ENCODE data around the gene DNAJC1.
"Not testable (repeated sequence)": the region's sequence is repeated elsewhere in the genome, so short reads cannot be mapped to it uniquely, and the experiment has no call there.

Gene DNAJC1

DNA sequence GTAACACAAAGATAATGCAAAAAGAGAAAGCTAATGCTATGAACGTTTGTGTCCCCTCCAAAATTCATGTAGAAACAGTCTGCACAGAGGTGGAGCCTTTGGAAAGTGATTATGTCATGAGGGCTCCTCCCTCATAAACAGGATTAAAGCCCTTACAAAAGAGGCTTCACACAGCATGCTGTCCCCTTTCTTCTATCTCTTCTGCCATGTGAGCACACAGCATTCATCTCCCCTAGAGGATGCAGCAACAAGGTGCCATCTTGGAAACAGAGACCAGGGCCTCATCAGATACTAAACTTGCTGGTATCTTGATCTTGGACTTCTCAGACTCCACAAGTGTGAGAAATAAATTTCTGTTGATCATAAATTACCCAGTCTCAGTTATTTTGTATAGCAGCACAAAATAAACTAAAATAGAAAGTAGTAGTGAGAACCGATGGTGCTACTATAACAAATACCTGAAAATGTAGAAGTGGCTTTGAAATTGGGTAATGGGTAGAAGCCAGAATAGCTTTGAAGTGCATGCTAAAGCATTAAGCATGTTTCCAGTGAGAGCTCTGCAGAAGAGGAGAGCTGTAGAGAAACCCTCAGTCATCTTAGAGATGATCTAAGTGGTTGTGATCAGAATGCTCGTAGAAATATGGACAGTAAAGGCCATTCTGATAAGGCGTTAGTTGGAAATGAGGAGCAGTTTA, 108.7 kb downstream of the DNAJC1 start:
- no peak for DNase-seq

DNA sequence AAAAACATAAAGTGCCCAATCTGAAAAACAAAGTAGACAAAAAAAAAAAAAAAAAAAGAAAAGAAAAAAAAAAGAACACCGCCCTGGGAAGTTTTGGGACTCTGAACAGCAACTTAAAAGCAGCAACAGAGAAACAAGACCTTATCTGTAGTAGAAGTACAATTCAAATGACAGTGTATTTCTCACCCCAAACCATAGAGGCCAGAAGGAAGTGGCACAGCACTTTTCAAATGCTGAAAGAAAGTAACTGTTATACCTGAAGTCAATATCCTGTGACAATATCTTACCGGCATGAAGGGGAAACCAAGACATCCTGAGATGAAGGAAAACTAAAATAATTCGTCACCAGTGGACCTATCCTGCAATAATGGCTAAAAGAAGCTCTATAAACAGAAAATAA, 112.1 kb downstream of the DNAJC1 start:
- no peak for DNase-seq

DNA sequence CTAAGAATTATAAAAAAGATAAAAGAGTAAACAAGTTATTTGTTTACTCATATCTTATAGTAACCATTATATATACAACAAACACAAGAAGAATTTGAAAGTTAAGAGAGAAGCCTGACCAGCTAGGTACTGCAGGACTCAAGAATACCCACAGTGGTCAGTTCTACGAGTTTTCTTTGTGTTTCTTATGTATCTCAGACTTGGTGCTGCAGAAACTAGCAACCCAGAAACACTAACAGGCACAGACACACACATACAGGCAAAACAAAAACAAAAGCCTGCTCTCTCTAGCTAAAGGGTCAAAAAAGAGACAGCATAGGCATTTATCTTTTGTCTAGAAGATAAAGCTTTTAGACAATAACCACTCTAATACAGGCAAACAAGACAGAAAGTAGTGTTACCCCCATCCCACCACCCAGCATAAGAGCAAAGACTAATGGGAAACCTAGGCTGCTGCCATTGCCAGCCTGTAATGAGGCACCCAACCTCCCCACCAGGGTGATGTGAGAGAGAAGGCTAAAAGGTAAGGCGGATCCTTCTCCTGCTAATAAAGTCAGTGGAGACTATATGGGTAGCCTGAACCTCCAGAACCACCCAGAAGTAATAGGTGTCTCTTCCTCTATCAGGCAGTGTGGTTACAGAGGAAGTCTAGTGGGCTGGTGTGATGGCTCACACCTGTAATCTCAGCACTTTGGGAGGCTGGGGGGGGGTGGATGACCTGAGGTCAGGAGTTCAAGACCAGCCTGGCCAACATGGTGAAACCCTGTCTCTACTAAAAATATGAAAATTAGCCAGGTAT, 113.9 kb downstream of the DNAJC1 start:
- DNase-seq = no peak

DNA sequence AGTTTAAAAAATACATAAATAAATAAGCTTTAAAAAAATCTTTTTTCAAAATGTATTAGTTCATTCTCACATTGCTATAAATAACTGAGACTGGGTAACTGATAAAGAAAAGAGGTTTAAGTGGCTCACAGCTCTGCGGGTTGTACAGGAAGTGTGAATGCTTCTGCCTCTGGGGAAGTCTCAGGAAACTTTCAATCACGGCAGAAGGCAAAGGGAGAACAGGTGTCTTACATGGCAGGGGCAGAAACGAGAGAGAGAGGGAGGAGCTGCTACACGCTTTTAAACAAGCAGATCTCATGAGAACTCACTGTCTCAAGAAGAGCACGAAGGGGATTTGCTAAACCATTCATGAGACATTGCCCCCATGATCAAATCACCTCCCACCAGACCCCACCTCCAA, 114.6 kb downstream of the DNAJC1 start:
- no peak for DNase-seq

DNA sequence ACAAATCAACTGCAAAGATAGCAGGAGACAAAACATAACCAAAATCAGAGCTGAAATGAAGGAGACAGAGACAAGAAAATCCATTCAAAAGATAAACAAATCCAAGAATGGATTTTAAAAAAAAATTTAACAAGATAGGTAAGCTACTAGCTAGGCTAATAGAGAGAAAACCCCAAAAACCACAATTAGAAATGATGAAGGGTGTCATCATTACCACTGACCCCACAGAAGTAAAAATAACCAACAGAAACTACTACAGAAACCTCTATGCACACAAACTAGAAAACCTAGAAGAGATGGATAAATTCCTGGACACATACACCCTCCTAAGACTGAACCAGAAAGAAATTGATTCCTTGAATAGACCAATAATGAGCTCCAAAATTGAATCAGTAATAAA, 117.6 kb downstream of the DNAJC1 start:
- DNase-seq = no peak

DNA sequence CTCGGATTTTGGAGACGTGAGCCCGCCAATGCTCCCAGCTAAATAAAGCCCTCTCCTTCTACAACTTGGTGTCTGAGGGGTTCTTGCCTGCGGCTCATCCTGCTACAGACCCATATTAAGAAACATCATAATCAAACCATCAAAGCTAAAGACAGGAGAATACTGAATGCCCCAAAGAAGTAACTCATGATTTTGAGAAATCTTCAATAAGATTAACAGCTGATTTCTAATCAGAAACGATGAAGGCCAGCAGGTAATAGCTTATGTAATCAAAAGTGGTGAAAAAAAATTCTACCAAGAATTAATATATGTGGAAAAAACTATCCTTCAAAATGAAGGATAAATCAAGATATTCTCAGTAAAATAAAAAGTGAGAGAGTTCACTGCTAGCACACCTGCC, 130.3 kb downstream of the DNAJC1 start:
- DNase-seq = no peak

DNA sequence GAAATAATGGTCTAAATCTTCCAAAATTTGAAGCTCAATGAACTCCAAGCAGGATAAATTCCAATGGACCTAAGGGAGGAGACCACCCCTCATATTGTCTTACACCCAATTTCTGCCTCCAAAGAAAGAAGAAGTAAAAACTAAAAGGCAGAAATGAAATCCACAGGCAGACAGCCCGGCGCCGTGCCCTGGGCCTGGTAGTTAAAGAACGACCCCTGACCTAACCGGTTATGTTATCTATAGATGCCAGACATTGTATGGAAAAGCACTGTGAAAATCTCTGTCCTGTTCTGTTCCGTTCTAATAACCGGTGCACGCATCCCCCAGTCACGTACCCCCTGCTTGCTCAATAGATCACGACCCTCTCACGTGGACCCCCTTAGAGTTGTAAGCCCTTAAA, 130.8 kb downstream of the DNAJC1 start:
- DNase-seq = not testable (repeated sequence)

DNA sequence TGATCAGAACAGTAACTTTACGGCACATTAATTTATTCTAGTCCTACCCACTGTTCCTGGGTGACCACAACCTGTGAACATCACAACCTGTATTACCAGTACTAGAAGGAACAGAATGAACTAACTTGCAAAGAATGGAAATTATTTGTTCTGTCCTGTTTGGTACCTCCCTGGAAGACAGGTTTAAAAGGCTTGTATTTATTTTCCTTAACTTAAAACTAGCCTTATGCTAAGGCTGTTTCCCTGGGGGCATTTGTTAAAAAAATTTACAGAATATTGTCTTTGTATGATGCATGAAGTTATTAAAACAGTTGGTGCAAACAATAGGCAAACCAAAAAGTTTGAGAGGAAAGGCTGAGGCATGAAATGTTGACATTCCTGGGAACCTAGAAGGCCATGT, 132.7 kb downstream of the DNAJC1 start:
- no peak for DNase-seq

DNA sequence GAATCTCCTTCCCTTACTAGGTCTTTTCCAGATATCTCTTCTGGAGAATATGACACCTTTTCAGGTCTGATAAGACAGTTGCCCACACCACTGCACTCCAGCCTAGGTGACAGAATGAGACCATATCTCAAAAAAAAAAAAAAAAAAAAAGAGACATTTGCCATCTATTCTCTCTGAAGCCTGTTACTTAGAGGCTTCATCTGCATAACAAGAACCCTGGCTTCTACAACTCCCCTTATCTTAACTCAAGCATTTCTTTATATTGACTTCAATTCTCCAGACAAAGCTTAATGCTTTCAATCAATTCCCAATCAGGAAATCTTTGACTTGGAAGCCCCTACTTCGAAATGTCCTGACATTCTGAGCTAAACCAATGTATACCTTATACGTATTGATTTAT, 134.4 kb downstream of the DNAJC1 start:
- not testable (repeated sequence) for DNase-seq

DNA sequence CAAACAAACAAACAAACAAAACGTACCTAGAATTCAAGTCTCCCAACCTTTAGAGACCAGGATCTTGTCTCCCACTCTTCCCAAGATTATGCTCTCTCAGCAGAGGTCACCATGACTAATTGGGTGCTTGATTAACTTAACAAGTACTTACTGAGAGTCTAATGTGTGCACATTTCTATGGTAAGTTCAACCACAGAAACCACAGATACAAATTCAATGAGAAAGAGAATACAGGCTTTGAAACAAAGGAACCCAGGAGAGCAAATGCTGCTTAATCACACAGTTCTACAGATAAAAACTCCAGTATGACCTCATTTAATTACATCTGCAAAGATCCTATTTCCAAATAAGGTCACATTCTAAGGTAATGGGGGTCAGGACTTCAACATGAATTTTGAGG, 142.8 kb downstream of the DNAJC1 start:
- no peak for DNase-seq

DNA sequence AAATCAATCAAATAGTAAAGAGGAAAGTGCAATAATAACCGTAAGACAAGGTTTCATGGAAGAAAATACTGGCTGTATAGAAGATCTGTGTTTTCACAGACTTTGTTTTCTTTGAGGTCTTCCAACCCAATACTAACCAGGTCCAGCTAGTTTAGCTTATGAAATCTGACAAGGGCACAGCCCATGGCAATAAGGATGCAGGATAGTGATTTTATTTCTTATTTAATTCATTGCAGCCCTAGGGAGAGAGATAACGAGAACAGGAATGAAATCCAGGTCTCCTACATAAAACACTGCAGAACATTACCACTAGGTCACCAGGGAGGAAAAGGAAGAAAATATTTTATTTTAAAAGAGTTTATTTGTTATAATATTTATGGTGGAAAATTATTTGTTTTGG, 145.1 kb downstream of the DNAJC1 start:
- DNase-seq = no peak

DNA sequence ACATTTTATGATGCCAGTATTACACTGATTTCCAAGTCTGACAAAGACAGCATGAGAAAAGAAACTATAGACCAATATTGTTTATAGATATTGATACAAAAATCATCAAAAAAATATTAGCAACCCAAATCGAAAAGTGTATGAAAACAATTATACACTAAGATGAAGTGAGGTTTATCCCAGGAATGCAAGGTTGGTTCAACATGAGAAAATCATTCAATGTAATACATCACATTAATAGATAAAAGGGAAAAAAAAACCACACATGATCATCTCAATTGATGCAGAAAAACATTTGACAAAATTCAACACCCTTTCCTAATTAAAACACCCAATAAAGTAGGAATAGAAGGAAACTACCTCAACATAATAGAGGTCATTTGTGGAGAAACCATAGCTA, 153.9 kb downstream of the DNAJC1 start:
- no peak for DNase-seq

DNA sequence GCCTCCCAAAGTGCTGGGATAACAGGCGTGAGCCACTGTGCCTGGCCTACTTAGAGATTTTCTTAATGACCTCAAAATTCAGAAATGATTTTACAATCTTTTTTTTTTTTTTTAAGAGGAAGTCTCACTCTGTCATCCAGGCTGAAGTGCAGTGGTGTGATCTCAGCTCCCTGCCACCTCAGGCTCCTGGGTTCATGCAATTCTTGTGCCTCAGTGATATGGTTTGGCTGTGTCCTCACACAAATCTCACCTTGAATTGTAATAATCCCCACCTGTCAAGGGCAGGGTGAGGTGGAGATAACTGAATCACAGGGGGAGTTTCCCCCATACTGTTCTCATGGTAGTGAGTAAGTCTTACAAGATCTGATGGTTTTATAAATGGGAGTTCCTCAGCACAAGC, 159.9 kb downstream of the DNAJC1 start:
- no peak for DNase-seq

DNA sequence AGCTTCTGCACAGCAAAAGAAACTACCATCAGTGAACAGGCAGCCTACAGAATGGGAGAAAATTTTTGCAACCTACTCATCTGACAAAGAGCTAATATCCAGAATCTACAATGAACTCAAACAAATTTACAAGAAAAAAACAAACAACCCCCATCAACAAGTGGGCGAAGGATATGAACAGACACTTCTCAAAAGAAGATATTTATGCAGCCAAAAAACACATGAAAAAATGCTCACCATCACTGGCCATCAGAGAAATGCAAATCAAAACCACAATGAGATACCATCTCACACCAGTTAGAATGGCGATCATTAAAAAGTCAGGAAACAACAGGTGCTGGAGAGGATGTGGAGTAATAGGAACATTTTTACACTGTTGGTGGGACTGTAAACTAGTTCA, 162.3 kb downstream of the DNAJC1 start:
- DNase-seq = not testable (repeated sequence)

DNA sequence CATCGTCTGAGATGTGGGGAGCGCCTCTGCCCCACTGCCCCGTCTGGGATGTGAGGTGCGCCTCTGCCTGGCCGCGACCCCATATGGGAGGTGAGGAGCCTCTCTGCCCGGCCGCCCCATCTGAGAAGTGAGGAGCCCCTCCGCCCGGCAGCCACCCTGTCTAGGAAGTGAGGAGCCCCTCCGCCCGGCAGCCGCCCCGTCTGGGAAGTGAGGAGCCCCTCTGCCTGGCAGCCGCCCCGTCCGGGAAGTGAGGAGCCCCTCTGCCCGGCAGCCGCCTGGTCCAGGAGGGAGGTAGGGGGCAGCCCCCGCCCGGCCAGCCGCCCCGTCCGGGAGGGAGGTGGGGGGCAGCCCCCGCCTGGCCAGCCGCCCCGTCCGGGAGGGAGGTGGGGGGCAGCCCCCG, 166.0 kb downstream of the DNAJC1 start:
- not testable (repeated sequence) for DNase-seq

DNA sequence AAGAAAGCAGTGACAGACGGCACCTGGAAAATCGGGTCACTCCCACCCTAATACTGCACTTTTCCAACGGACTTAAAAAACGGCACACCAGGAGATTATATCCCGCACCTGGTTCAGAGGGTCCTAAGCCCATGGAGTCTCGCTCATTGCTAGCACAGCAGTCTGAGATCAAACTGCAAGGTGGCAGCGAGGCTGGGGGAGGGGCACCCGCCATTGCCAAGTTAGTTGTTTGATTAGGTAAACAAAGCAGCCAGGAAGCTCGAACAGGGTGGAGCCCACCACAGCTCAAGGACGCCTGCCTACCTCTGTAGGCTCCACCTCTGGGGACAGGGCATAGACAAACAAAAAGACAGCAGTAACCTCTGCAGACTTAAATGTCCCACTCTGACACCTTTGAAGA, 169.0 kb downstream of the DNAJC1 start:
- not testable (repeated sequence) for DNase-seq

DNA sequence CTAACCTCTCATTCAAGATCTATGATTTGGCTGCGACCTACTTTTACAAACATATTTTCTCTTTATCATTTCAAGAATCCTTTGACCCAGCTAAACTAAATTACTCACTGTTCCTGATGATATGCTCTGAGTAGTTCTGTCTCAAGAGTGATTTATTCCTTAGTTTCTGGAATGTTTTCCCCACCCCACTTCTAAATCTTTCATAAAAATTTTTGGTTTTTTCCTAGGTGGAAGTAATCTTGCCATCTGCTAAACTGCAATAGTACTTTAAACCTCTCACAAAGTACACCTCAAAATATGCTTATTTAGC, 170.8 kb downstream of the DNAJC1 start:
- no peak for DNase-seq

DNA sequence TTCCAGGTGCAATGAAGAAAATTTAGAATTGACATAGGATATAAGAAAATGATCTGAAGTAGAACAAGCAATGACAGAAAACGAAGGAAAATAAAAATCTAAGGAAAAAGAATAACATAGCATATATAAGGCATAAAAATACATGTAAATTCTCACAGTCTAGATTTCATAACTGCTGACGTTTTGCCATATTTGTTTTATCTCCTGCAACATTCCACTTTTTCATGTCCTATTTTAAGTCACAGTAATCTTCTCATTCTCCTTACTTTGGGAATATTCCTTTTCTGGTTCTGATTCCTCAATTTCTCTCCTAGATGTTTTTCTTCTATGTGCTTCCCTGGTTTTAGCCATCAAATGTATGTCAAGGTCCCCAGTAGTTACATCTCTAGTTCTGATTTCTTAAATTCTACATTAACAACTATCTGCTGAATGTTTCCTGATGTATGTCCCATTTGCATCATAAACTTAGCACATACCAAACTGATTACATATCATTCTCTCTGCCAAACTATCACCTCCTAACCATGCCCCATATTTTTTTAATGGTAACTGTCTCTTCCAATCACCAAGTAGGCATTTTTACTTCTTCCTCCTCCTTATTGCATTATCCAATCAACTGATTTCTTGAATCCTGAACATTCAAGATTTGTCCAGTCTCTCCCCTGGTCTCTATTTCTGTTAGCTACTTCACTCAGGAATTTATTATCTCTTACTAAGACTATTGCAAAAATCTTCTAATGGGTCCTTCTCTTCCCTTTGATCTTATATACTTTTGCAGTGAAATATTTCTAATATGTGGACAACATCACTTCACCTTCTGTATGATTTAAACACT, 171.3 kb downstream of the DNAJC1 start:
- no peak for DNase-seq

DNA sequence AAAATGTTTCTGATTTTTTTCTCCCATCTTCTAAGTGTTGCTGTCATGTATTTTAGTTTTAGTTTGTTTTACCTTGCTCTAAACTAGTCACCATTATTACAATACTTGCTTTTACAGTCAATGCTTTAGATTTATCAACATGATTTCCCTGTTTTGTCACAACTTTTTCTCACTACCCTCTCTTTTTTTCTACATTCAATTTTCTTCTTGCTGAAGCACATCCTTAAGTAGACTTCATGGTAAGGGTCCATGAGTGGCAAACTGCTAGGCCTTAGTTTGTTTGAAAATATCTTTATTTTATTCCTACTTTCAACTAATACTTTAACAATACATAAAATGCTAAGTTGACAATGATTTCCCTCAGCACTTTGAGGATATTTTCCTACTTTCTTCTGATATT, 173.5 kb downstream of the DNAJC1 start:
- DNase-seq = no peak

DNA sequence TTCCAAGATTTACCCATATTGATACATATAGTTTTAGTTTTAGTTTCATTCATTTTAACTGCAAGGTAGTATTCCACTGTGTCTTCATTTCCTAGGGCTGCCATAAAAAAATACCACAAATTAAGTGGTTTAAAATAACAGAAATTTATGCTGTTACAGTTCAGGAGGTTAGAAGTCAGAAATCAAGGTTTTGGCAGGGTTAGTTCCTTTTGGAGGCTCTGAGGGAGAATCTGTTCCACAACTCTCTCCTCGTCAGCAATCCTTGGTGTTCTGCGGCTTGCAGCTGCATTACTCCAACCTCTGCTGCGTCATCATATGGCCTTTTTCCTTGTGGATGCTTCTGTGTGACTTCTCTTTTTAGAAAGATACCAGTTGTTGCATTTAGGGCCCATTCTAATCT, 176.2 kb downstream of the DNAJC1 start:
- no peak for DNase-seq

DNA sequence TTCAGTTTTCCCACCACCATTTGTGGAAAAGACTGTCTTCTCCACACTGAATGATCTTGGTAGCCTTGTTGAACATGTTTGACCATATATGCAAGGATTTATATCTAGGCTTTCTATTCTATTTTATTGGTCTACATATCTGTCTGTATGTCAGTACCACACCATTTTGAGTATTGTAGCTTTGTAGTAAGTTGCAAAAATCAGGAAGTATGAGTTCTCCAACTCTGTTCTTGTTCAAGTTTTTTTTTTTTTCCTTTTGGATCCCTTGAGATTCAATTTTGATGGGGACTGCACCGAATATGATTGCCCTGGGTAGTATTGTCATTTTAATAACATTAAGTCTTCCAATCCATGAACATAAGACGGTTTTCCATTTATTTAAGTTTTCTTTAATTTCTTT, 176.8 kb downstream of the DNAJC1 start:
- no peak for DNase-seq

DNA sequence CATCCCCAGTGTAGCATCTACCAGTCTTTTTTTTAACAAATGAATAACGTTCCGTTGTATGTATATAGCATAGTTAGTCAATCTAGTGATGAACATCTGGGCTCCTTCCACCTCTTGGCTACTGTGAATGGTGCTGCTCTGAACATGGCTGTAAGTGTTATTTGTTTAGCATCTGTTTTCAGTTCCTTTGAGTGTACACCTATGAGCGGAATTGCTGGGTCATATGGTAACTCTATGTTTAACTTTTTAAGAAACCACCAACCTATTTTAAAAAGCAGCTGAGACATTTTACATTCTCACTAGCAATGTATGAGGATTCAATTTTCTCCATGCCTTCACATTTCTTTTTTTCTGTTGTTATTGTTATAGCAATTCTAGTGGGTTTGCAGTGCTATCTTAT, 178.2 kb downstream of the DNAJC1 start:
- no peak for DNase-seq

DNA sequence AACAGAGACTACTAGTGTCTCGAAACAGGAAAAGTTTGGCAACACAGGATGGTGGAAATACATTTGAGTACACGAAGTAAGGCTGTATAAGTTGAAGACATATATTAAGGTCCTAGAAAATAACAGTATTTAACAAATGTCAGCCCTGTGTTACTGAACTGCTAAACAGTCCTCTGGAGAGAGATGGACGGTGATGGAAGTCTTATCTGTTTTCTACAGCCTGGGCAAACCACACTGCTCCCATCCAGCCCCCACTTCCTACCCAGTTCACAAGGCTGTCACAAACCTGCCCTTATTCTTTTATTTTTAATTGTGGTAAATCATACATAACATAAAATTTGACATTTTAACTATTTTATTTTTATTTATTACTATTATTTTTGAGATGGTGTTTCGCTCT, 179.1 kb downstream of the DNAJC1 start:
- no peak for DNase-seq

DNA sequence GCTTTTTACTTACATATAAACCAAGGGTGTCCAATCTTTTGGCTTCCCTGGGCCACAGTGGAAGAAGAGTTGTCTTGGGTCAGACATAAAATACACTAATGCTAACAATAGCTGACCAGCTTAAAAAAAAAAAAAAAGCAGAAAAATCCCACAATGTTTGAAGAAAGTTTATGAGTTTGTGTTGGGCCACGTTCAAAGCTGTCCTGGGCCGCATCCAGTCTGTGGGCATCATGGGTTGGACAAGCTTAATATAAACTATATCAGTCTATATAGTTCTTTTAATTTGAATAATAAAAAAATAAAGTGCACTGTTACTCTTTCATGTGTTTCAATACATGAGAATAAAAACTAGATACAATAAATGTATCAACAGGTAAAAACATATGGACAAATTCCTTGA, 179.9 kb downstream of the DNAJC1 start:
- no peak for DNase-seq

Data from activated T-cell treated with anti-CD3 and anti-CD28 coated beads, Interleukin-2, amount 50 U/mL, for 48 hours (primary cell).